Testis (tissue), 3 donors: ENCODE data around the gene ADD1. TPM values are rescaled to one million over a fixed set of nuclear protein-coding genes. Genes with fewer than 3 reads are reported as not detected.
A peak's percentile ranks its signal among the peaks of the same experiment; 100 is the strongest.

ENCODE experiments used
- DNase-seq: peaks from one replicate; pipeline ENCODE4 v3.0.0-alpha.2; 2019
- H3K27ac ChIP-seq, 2 donors: fragments of 200-600 bp; sonication (generic); one replicate each; pipeline ENCODE4 v1.5.1; 2019
- H3K27me3 ChIP-seq: fragments of 200-600 bp; sonication (generic); one replicate; pipeline ENCODE4 v1.5.1; 2019
- H3K36me3 ChIP-seq: fragments of 200-600 bp; sonication (generic); one replicate; pipeline ENCODE4 v1.5.1; 2017; ENCODE audit warnings: low read depth; ENCODE audit errors: missing control alignments
- H3K4me1 ChIP-seq: fragments of 200-600 bp; sonication (generic); one replicate; pipeline ENCODE4 v1.5.1; 2019
- H3K4me3 ChIP-seq, 2 donors: fragments of 200-600 bp; sonication (generic); one replicate each; pipeline ENCODE4 v1.5.1; 2017 to 2019
- H3K9me3 ChIP-seq: fragments of 200-600 bp; sonication (generic); one replicate; pipeline ENCODE4 v1.5.1; 2017
- POLR2A ChIP-seq: fragments of 450-650 bp; IDR thresholded peaks from one replicate; pipeline ENCODE4 v1.6.1; 2017; ENCODE audit warnings: antibody characterized with exemption, mild to moderate bottlenecking, moderate library complexity
- WGBS, 2 donors: methylation state at CpG; one replicate each; pipeline ENCODE4 v1.1.5; 2018; 5-methylcytosine and 5-hydroxymethylcytosine counted together
- intact Hi-C: fragments of 100-400 bp; cut with DNase I; formaldehyde crosslinking; loops from one replicate; pipeline ENCODE4 v1.15.1; 2023; ENCODE audit warnings: low total_unique reads
- polyA plus RNA-seq: library from polyadenylated mRNA; stranded (reverse); fragments of 350-450 nt; fragmentation: Illumina TruSeq; extraction: RNeasy Lipid Tissue Mini Kit (QIAGEN cat#74804); gene quantifications from one replicate; pipeline ENCODE4 v1.2.3, GENCODE V29; 2014; ENCODE audit warnings: low read depth, low replicate concordance; ENCODE audit not compliant: insufficient read depth
- total RNA-seq, 2 donors: library from RNA; depleted of rRNA; stranded (reverse); fragments of >200 nt; gene quantifications; one replicate each; pipeline ENCODE4 v1.2.3, GENCODE V29; 2016
- TF ChIP-seq, protein P1 (sequence below), 3 experiments: fragments of 450-650 bp in 2 of 3; fragments of 200-600 bp in 1 of 3; sonication (generic) in 1 of 3; IDR thresholded peaks; one replicate each; pipeline ENCODE4 v1.5.1; 2016 to 2019; ENCODE audit warnings: antibody characterized with exemption in 3 of 3, mild to moderate bottlenecking in 2 of 3, moderate library complexity in 1 of 3

The ADD1 gene
- total and polyA plus RNA-seq, 3 donors from 2014 or later: 233 to 355 (median 318) TPM

DNA sequence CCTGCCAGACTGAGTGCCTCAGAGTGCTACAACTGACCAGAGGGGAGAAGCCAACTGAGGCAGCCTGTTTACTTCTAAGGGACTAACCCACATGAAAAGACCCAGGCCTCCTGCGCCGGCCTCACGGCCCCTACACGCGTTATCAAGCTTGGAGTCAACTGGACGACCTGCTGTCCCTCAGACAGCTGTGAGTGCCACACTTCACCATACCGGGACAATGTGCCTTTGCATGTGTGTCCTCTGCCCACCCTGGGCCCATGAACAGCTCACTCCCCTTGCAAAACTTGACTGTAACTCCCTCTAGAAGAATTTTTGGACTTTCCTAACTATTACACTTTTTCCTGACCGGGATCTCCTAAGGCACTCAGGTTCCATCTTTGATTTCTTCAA, 117.8 kb downstream of the ADD1 start:
- Histone ChIP-seq H3K27me3 (no peaks in the 10 kb centered on the region), H3K36me3 (no peaks in the 10 kb centered on the region), H3K9me3 (no peaks in the 10 kb centered on the region), H3K27ac (no peak overlapping the region), H3K4me1 (peaks cover 13% of the 10 kb centered on the region), H3K4me3 (no peak overlapping the region)
- DNase-seq: peak; percentile 40
- TF ChIP-seq POLR2A: no peak
- TF ChIP-seq, protein P1, sequence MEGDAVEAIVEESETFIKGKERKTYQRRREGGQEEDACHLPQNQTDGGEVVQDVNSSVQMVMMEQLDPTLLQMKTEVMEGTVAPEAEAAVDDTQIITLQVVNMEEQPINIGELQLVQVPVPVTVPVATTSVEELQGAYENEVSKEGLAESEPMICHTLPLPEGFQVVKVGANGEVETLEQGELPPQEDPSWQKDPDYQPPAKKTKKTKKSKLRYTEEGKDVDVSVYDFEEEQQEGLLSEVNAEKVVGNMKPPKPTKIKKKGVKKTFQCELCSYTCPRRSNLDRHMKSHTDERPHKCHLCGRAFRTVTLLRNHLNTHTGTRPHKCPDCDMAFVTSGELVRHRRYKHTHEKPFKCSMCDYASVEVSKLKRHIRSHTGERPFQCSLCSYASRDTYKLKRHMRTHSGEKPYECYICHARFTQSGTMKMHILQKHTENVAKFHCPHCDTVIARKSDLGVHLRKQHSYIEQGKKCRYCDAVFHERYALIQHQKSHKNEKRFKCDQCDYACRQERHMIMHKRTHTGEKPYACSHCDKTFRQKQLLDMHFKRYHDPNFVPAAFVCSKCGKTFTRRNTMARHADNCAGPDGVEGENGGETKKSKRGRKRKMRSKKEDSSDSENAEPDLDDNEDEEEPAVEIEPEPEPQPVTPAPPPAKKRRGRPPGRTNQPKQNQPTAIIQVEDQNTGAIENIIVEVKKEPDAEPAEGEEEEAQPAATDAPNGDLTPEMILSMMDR (IDR thresholded peaks at IDR 0.05): no peak
- WGBS, 2 donors: 48 to 54% methylated on average over 6 to 8 of the region's 8 CpGs
- intact Hi-C loops: no loop called here

DNA sequence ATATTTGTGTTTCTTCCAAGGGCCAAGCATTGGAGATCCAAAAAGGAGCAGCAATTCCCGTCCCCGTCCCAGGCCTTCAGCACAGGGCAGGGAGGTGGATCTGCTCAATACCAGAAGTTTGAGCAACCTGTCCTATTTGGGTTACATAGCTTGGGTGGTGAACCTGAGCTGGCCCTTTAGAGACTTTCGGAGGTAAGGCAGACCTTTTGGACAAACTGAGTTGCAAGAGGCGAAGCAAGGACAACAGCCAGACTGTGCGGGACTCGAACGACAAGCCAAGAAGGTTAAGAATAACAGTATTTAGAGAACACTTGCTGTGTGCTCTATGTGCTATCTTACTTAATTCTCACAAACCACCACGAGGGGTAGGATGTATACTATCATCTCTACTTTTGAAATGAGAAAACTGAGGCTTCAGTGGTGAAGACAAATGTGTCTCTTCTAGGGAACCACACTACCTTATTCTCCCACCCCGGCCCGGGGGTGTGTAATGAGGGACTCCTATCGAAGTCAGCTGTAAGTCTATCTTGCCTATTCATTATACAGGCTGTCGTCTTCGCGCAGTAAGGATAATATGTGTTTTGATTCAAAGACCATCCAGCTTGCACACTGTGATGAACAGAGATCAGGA, 118.3 kb downstream of the ADD1 start:
- intact Hi-C loops: no loop called here
- H3K27me3 ChIP-seq: no peaks in the 10 kb centered on the region
- WGBS, 2 donors: 23 to 28% methylated on average over 14 of the region's 14 CpGs
- TF ChIP-seq POLR2A: no peak
- TF ChIP-seq, protein P1 (IDR thresholded peaks at IDR 0.05): no peak
- peaks cover 13% of the 10 kb centered on the region for H3K4me1 ChIP-seq
- no peaks in the 10 kb centered on the region for H3K36me3 ChIP-seq
- H3K27ac ChIP-seq: peak overlapping the region in 1 of 2 donors; percentile 86
- DNase-seq: no peak
- peak overlapping the region; percentile 91 to 99 for H3K4me3 ChIP-seq
- no peaks in the 10 kb centered on the region for H3K9me3 ChIP-seq

DNA sequence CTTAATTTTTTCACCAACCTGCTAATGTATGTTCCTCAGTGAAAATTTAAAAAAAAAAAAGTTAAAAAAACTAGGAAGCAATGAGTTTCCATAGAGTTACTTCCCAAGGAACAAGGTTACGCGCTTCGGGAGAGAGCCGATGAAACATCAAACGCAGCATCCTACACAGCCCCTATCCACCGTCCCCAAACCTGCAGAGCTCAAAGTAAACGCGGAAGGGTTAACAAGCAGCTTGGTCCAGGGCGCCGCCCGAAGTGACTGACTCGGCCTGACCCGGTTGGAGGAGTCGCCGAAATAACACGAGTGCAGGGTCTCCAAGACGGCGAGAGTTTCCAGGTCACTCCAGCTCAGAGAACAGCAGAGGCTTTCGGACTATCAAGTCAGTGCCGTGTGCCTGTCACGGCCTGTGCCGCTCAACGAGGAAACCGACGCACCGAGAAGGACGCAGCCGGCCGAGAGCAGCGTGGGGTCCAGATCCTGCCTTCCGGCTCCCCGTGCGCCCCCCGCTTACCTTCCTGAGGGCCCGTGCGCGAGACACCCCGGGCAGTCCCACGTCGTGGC, 119.0 kb downstream of the ADD1 start:
- 0 to 1% methylated on average over 16 to 40 of the region's 40 CpGs for whole genome bisulfite sequencing, 2 donors
- DNase-seq: peak; percentile 70
- Histone ChIP-seq H3K27ac (peak overlapping the region; percentile 74 to 86), H3K36me3 (no peaks in the 10 kb centered on the region), H3K4me3 (peak overlapping the region; percentile 91 to 99), H3K4me1 (peaks cover 13% of the 10 kb centered on the region), H3K27me3 (no peaks in the 10 kb centered on the region), H3K9me3 (no peaks in the 10 kb centered on the region)
- intact Hi-C loops: no loop called here
- no peak for TF ChIP-seq POLR2A
- TF ChIP-seq, protein P1 (IDR thresholded peaks at IDR 0.05): no peak

DNA sequence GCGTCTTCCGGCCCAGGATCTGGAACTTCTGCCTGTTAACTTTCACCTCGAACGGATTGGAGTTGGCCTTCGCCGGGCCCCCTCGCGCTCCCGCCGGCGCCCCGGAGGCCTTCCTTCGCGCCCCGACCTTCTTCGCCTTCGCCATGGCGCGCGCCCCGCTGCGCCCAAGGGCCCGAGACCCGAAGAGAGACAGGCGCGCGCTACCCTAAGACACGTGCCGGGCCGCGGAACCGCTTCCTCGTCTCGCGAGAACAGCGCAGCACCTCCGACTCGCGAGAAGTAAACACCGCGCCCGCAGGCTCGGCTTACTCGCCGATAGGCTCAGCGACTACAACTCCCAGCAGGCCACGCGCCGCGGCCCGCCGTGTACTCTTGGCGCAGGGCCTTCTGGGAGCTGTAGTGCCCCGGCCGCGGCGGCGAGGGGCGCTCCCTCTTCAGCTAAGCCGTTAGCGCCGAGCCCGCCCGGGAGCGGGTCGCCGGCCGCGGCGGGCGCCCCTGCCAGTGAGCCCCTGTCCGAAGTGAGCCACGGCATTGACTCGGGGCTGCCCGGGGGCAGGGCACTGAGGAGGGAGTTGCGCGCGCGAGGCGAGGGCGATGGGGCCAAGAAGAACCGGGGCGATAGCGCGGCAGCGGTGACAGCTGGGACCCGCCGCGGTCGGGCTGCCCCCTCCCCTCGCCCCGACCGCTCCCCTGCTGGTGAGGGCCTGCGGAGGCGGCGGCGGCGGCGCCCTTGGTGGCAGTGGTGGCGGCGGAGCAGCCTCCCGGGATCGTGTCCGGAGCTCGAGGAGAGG, 119.7 kb downstream of the ADD1 start, which contains the start of the genes GRK4 and NOP14:
TSS of gene GRK4 (plus strand) at position 397 of the 791 bp plus-strand sequence. CDS start 500 bp downstream, outside the sequence.
TSS of gene NOP14 (minus strand) at position 232 of the 791 bp plus-strand sequence. CDS start at position 145, 87 bp downstream.
- no peaks in the 10 kb centered on the region for H3K27me3 ChIP-seq
- peak; percentile 99 for DNase-seq
- H3K36me3 ChIP-seq: no peaks in the 10 kb centered on the region
- intact Hi-C loops: no loop called here
- H3K9me3 ChIP-seq: no peaks in the 10 kb centered on the region
- H3K27ac ChIP-seq: peak within 1 kb of the TSS; percentile 74 to 86
- H3K4me1 ChIP-seq: peaks cover 13% of the 10 kb centered on the region
- peak within 1 kb of the TSS; percentile 91 to 99 for H3K4me3 ChIP-seq
- 1% methylated on average over 97 of the region's 105 CpGs; no CpG with 5 or more reads in 1 of the 2 donors for WGBS, 2 donors
- no peak for TF ChIP-seq POLR2A
- TF ChIP-seq, protein P1 (IDR thresholded peaks at IDR 0.05): peak; percentile 31 to 66 (median 38)
